Endothelial cell of umbilical vein (primary cell): Measurements from ENCODE around the gene ABCD1.
"Not testable (repeated sequence)": the region's sequence is repeated elsewhere in the genome, so short reads cannot be mapped to it uniquely, and the experiment has no call there.

Experiments
- MYC ChIP-seq: IDR thresholded peaks from one replicate; pipeline ENCODE4 v1.6.1; 2011; ENCODE audit warnings: mild to moderate bottlenecking, low read depth, low read length
- POLR2A ChIP-seq: IDR thresholded peaks from 2 replicates; pipeline ENCODE4 v1.6.1; 2012; ENCODE audit warnings: low read depth, mild to moderate bottlenecking, control low read depth, low read length
- POLR2AphosphoS5 ChIP-seq: IDR thresholded peaks from 2 replicates; pipeline ENCODE4 v1.6.1; 2012; ENCODE audit warnings: low read depth, mild to moderate bottlenecking, control low read depth, low read length, moderate library complexity; ENCODE audit not compliant: insufficient read depth
- TF ChIP-seq, protein P1 (sequence below), 2 donors: IDR thresholded peaks; 1 replicate in 1 of 2; 2 replicates in 1 of 2; pipeline ENCODE4 v1.5.1; 2011; ENCODE audit warnings: low read length in 2 of 2, mild to moderate bottlenecking in 2 of 2, moderate library complexity in 2 of 2, control low read depth in 1 of 2, inconsistent platforms in 1 of 2, low read depth in 1 of 2; ENCODE audit not compliant: insufficient read depth in 1 of 2; ENCODE audit errors: extremely low read depth in 1 of 2
- TF ChIP-seq, protein P2 (sequence below): IDR thresholded peaks from 2 replicates; pipeline ENCODE4 v1.6.1; 2011; ENCODE audit not compliant: insufficient read depth, insufficient read length

DNA sequence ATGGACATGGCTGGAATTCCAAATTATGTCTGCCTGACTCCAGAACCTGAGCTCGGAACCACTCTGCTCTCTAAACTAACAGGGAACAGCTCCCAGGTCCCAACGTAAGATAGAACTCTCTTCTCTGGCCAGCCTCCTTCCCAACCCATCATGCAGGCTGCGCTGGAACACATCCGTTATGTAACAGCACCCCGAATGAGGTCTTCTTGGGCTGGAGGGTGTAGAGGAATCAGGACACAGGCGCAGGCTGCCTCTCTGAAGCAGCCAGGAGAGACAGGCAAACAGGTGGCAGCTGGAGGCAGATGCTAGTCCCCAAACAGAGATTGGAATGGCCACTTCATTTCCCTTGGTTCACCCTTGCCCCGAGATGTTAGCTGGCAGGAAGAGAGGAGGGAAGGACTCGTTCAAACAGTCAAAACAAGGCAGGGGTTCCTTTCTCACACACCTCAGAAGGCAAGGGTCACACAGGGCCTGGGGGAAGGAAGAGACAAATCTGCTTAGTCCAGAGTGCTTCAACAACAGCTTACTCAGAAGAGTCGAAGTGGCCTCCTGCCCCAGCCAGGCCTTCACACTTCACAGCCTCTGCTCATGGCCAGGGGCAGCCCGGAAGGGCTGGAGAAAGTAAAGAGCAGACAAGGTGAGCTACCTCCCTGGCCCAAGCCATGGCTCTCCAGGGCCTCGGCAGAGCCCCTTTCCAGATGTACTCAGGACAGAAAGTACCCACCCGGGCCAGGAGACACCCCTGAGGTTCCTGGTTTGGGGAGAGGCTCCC lies 19.8 kb upstream of the ABCD1 start:
- TF ChIP-seq, protein P1, sequence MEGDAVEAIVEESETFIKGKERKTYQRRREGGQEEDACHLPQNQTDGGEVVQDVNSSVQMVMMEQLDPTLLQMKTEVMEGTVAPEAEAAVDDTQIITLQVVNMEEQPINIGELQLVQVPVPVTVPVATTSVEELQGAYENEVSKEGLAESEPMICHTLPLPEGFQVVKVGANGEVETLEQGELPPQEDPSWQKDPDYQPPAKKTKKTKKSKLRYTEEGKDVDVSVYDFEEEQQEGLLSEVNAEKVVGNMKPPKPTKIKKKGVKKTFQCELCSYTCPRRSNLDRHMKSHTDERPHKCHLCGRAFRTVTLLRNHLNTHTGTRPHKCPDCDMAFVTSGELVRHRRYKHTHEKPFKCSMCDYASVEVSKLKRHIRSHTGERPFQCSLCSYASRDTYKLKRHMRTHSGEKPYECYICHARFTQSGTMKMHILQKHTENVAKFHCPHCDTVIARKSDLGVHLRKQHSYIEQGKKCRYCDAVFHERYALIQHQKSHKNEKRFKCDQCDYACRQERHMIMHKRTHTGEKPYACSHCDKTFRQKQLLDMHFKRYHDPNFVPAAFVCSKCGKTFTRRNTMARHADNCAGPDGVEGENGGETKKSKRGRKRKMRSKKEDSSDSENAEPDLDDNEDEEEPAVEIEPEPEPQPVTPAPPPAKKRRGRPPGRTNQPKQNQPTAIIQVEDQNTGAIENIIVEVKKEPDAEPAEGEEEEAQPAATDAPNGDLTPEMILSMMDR (IDR thresholded peaks at IDR 0.05; ENCODE audit: extremely low read depth in 1 of 2, insufficient read depth in 1 of 2, low read depth in 1 of 2, low read length in 2 of 2), result not testable (repeated sequence)
- not testable (repeated sequence) for TF ChIP-seq POLR2A, MYC, POLR2AphosphoS5
- TF ChIP-seq, protein P2, sequence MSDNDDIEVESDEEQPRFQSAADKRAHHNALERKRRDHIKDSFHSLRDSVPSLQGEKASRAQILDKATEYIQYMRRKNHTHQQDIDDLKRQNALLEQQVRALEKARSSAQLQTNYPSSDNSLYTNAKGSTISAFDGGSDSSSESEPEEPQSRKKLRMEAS, result not testable (repeated sequence)
